GM21786 (cell line): ENCODE results near the gene PSMC1.
"Not testable (repeated sequence)": the region's sequence is repeated elsewhere in the genome, so short reads cannot be mapped to it uniquely, and the experiment has no call there.

Source experiments
- ATAC-seq: cut with Tn5 transposase; IDR thresholded peaks from one replicate; pipeline ENCODE4 v1.9.1; 2021; ENCODE audit not compliant: unreplicated experiment

Gene PSMC1

GRCh38 chr14:90256354-90257131 is at the start of gene PSMC1:
PSMC1 (plus strand) TSS chr14:90256553; CDS start chr14:90256598, 45 bp downstream.
- peak; percentile 97 for ATAC-seq

- no peak for ATAC-seq
These were observed 43.1 kb upstream of the PSMC1 start for GRCh38 chr14:90213099-90213748.

- no peak for ATAC-seq
These were observed 27.9 kb upstream of the PSMC1 start for GRCh38 chr14:90228478-90228877.

- not testable (repeated sequence) for ATAC-seq
These were observed 26.4 kb upstream of the PSMC1 start for GRCh38 chr14:90229942-90230341.

- peak; percentile 83 for ATAC-seq
These were observed 21.0 kb upstream of the PSMC1 start for GRCh38 chr14:90235179-90235976.

GRCh38 chr14:90239139-90239538 is 17.2 kb upstream of the PSMC1 start:
- ATAC-seq: no peak

- no peak for ATAC-seq
These were observed 13.9 kb upstream of the PSMC1 start for GRCh38 chr14:90242444-90242843.

- ATAC-seq: no peak
These were observed 9.4 kb upstream of the PSMC1 start for GRCh38 chr14:90246936-90247335.

- not testable (repeated sequence) for ATAC-seq
These were observed 8.9 kb upstream of the PSMC1 start for GRCh38 chr14:90247441-90247840.

- no peak for ATAC-seq
These were observed 7.8 kb upstream of the PSMC1 start for GRCh38 chr14:90248594-90248993.

GRCh38 chr14:90253826-90254225 is 2.5 kb upstream of the PSMC1 start:
- no peak for ATAC-seq

- ATAC-seq: no peak
These were observed 482 bp upstream of the PSMC1 start for GRCh38 chr14:90255871-90256270.

GRCh38 chr14:90263748-90264449 is 7.5 kb downstream of the PSMC1 start:
- ATAC-seq: peak; percentile 80

- ATAC-seq: no peak
These were observed 10.2 kb downstream of the PSMC1 start for GRCh38 chr14:90266441-90267154.

- no peak for ATAC-seq
These were observed 12.1 kb downstream of the PSMC1 start for GRCh38 chr14:90268420-90268819.

- no peak for ATAC-seq
These were observed 16.2 kb downstream of the PSMC1 start for GRCh38 chr14:90272523-90272922.

GRCh38 chr14:90273532-90273931 is 17.2 kb downstream of the PSMC1 start:
- no peak for ATAC-seq

- ATAC-seq: no peak
These were observed 17.7 kb downstream of the PSMC1 start for GRCh38 chr14:90274019-90274418.

- ATAC-seq: no peak
These were observed 18.6 kb downstream of the PSMC1 start for GRCh38 chr14:90274808-90275457.

GRCh38 chr14:90275458-90275814 is 19.1 kb downstream of the PSMC1 start:
- ATAC-seq: no peak
